GM23338 (cell line): ENCODE measurements around the gene TRAF3. TPM values are rescaled to one million over a fixed set of nuclear protein-coding genes. Genes with fewer than 3 reads are reported as not detected.

Experiments used
- ATAC-seq: fragments of 200-7000 bp; cut with Tn5 transposase; 3 replicates; pipeline ENCODE4 v1.9.1; 2020
- DNase-seq: peaks from one replicate; pipeline ENCODE4 v3.0.0-alpha.2; 2015; ENCODE audit warnings: low spot score
- H2AFZ ChIP-seq: fragments of 200-600 bp; sonication (generic); 2 replicates; pipeline ENCODE4 v1.8.0; 2016; ENCODE audit warnings: antibody characterized with exemption, mild to moderate bottlenecking, moderate library complexity
- H3F3A ChIP-seq: fragments of 200-600 bp; sonication (generic); replicated peaks from 2 replicates; pipeline ENCODE4 v1.8.0; 2017; ENCODE audit warnings: antibody characterized with exemption, mixed run types, low read depth
- H3K27ac ChIP-seq: fragments of 200-600 bp; sonication (generic); 2 replicates; pipeline ENCODE4 v1.6.1; 2016; ENCODE audit warnings: low read depth
- H3K27me3 ChIP-seq: fragments of 200-600 bp; sonication (generic); 2 replicates; pipeline ENCODE4 v1.8.0; 2016; ENCODE audit warnings: mild to moderate bottlenecking, mixed run types, moderate library complexity; ENCODE audit not compliant: insufficient read depth
- H3K36me3 ChIP-seq: fragments of 200-600 bp; sonication (generic); 2 replicates; pipeline ENCODE4 v1.8.0; 2016; ENCODE audit warnings: mild to moderate bottlenecking; ENCODE audit not compliant: insufficient read depth
- H3K4me1 ChIP-seq: fragments of 200-600 bp; sonication (generic); 2 replicates; pipeline ENCODE4 v1.8.0; 2016; ENCODE audit warnings: mild to moderate bottlenecking, moderate library complexity; ENCODE audit not compliant: insufficient read depth
- H3K4me2 ChIP-seq: fragments of 200-600 bp; sonication (generic); 2 replicates; pipeline ENCODE4 v1.7.1; 2017; ENCODE audit warnings: mixed run types
- H3K4me3 ChIP-seq: fragments of 200-600 bp; sonication (generic); 2 replicates; pipeline ENCODE4 v1.6.1; 2016; ENCODE audit warnings: mixed run types
- H3K79me2 ChIP-seq: fragments of 200-600 bp; sonication (generic); replicated peaks from 2 replicates; pipeline ENCODE4 v1.8.0; 2017; ENCODE audit warnings: mild to moderate bottlenecking; ENCODE audit not compliant: insufficient read depth
- H3K9me2 ChIP-seq: fragments of 200-600 bp; sonication (generic); 2 replicates; pipeline ENCODE4 v1.8.0; 2017; ENCODE audit not compliant: insufficient read depth
- H4K20me1 ChIP-seq: fragments of 200-600 bp; sonication (generic); replicated peaks from 2 replicates; pipeline ENCODE4 v1.8.0; 2017; ENCODE audit warnings: mild to moderate bottlenecking; ENCODE audit not compliant: insufficient read depth
- H3K27ac Mint-ChIP-seq: 2 replicates; pipeline ENCODE4 v1.8.0; 2020; ENCODE audit warnings: inconsistent platforms, mild to moderate bottlenecking, moderate library complexity, mixed read lengths
- H3K27me3 Mint-ChIP-seq: 3 replicates; pipeline ENCODE4 v1.8.0; 2022; ENCODE audit warnings: low read depth, mild to moderate bottlenecking, moderate library complexity, mixed read lengths, inconsistent platforms; ENCODE audit not compliant: insufficient read depth, poor library complexity
- H3K36me3 Mint-ChIP-seq: 3 replicates; pipeline ENCODE4 v1.8.0; 2021; ENCODE audit warnings: low read depth, mild to moderate bottlenecking, inconsistent platforms, moderate library complexity, mixed read lengths
- H3K4me1 Mint-ChIP-seq: 3 replicates; pipeline ENCODE4 v1.8.0; 2020; ENCODE audit warnings: mild to moderate bottlenecking, inconsistent platforms, mixed read lengths
- H3K4me3 Mint-ChIP-seq: 3 replicates; pipeline ENCODE4 v1.8.0; 2021; ENCODE audit warnings: moderate library complexity, mild to moderate bottlenecking, inconsistent platforms, mixed read lengths
- H3K9me3 Mint-ChIP-seq: 3 replicates; pipeline ENCODE4 v1.8.0; 2020; ENCODE audit warnings: moderate library complexity, mild to moderate bottlenecking, inconsistent platforms, mixed read lengths
- CREB1 ChIP-seq: fragments of 250-450 bp; sonication (Bioruptor Pico); IDR thresholded peaks from 2 replicates; pipeline ENCODE4 v1.5.0; 2020; ENCODE audit warnings: low read depth, mild to moderate bottlenecking, moderate library complexity
- ETS1 ChIP-seq: IDR thresholded peaks from 2 replicates; pipeline ENCODE4 v1.6.1; 2016; ENCODE audit warnings: antibody characterized with exemption
- EZH2 ChIP-seq: fragments of 200-600 bp; sonication (generic); IDR thresholded peaks from one replicate; pipeline ENCODE4 v1.8.0; 2017; ENCODE audit warnings: antibody characterized with exemption, mild to moderate bottlenecking, low read depth; ENCODE audit not compliant: unreplicated experiment
- EZH2phosphoT487 ChIP-seq: fragments of 200-600 bp; sonication (generic); IDR thresholded peaks from one replicate; pipeline ENCODE4 v1.8.1; 2018; ENCODE audit warnings: antibody characterized with exemption; ENCODE audit not compliant: unreplicated experiment
- JUNB ChIP-seq: IDR thresholded peaks from one replicate; pipeline ENCODE4 v1.6.1; 2016; ENCODE audit warnings: antibody characterized with exemption; ENCODE audit not compliant: unreplicated experiment
- REST ChIP-seq: IDR thresholded peaks from one replicate; pipeline ENCODE4 v1.6.1; 2018; ENCODE audit warnings: antibody characterized with exemption; ENCODE audit not compliant: unreplicated experiment
- STAT1 ChIP-seq: IDR thresholded peaks from one replicate; pipeline ENCODE4 v1.6.1; 2016; ENCODE audit warnings: antibody characterized with exemption; ENCODE audit not compliant: unreplicated experiment
- ZNF114 ChIP-seq: fragments of 250-450 bp; sonication (Bioruptor Pico); IDR thresholded peaks from 2 replicates; pipeline ENCODE4 v1.5.0; 2020; ENCODE audit warnings: mild to moderate bottlenecking, moderate library complexity
- ZNF331 ChIP-seq: fragments of 250-450 bp; sonication (Bioruptor Pico); IDR thresholded peaks from 2 replicates; pipeline ENCODE4 v1.5.0; 2020; ENCODE audit warnings: low read depth, mild to moderate bottlenecking, moderate library complexity
- polyA plus RNA-seq: library from polyadenylated mRNA; unstranded; fragments of >200 nt; fragmentation: Nextera tagmentation; extraction: Ambion mirVana; gene quantifications from 2 replicates; pipeline ENCODE4 v1.2.1, GENCODE V29; 2016
- total RNA-seq: library from RNA; depleted of rRNA; stranded (reverse); fragments of >200 nt; shearing (Covaris generic); gene quantifications from 2 replicates; pipeline ENCODE4 v1.2.3, GENCODE V29; 2014
- TF ChIP-seq, protein P1 (sequence below), 2 experiments: fragments of 200-600 bp in 1 of 2; sonication (generic) in 1 of 2; conservative IDR thresholded peaks; 2 replicates each; pipeline versions ENCODE4 v1.5.1 to v1.6.1; 2016 to 2017; ENCODE audit warnings: antibody characterized with exemption in 2 of 2, low read depth in 2 of 2, mild to moderate bottlenecking in 2 of 2, moderate library complexity in 1 of 2

Gene TRAF3
- total and polyA plus RNA-seq, 2 experiments from 2014 or later, result 3.7 to 9.3 TPM

DNA sequence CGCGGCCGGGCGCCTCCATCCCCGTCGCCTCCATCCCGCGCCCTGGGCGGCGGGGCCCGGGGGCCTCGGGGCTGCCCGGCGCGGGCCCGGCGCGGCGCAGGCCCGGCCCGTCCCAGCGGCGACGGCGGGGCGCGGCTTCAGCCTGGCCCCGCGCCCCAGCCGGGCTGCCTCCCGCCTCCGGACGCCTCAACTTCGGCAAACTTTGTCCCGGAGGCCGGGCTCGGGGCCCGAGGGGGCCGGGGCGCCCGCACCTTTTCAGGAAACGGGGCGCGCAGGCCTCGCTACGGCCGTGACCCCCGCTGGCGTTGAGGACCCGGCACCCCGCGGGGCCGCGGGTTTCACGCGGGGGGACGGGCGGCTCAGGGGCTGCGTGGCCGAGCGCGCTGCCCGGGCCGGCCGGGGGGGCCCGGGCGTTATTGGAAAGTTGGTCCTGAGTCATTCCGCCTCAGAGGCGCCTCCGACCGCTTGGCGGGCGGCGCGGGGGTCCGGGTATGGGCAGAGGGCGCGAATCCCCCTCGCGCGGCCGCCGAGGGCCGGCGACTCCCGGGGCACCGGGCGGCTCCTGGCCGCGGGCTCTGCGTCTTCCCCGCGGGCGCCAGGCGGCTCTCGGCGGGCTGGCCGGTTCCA lies 575 bp downstream of the TRAF3 start:
- TF ChIP-seq EZH2phosphoT487 (no peak), ZNF114 (CRISPR knock-in tag) (no peak), ETS1 (no peak), JUNB (no peak), REST (no peak)
- H3K9me3 Mint-ChIP-seq, result no peaks in the 10 kb centered on the region; the same call in 2 of the 3 replicates
- peak; percentile 33 for DNase-seq
- peaks cover 23% of the 10 kb centered on the region for H3K27me3 Mint-ChIP-seq
- Histone ChIP-seq H3K27ac (no peak overlapping the region), H2AFZ (peak overlapping the region; percentile 95), H3K4me3 (peak overlapping the region; percentile 85), H3K4me2 (peak overlapping the region; percentile 98), H3K79me2 (peaks cover 42% of the 10 kb centered on the region), H3F3A (peaks cover 16% of the 10 kb centered on the region), H3K9me2 (no peaks in the 10 kb centered on the region), H3K36me3 (no peaks in the 10 kb centered on the region), H4K20me1 (no peaks in the 10 kb centered on the region), H3K27me3 (peaks cover 15% of the 10 kb centered on the region), H3K4me1 (peaks cover 30% of the 10 kb centered on the region)
- ATAC-seq, result peak; percentile 15
- no peak overlapping the region for H3K27ac Mint-ChIP-seq
- H3K36me3 Mint-ChIP-seq, result no peaks in the 10 kb centered on the region
- H3K4me3 Mint-ChIP-seq, result peak overlapping the region; percentile 77
- H3K4me1 Mint-ChIP-seq, result peaks cover 37% of the 10 kb centered on the region

DNA sequence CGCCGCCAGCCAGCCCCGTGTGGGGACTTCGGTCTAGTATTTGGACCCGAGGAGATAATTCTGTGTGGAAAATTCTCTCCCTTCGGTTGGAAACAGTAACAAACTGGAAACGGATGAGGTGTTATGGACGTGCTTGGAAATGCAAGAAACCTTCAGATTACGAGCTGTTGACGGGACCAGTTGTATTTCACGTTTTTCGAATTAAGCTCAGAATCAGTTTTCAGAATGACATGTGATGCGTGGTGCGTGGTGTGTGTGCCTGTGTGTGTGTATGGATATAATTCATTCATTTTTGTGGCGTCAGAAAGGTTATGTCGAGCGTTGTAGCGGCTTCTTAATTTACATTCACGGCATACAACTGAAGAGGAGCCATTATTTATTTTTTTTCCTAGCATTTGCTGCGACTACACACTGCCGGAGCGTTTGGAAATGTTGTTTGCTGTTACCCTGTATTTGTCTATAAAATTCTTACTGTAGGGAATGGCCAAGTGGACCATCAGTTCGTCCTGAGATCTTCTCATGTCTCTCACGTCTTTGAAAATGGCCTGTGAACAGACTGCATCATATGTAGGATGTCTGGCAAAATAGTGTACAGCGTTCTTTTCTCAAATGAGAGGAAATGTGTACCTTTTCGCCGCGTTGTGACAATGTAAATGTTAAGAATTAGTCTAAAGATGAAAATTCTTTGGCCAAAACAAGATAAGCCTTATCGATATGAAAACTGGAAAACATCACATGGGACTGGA lies 1.3 kb downstream of the TRAF3 start:
- Histone ChIP-seq H3K9me2 (no peaks in the 10 kb centered on the region), H3K27me3 (peaks cover 15% of the 10 kb centered on the region), H3K4me2 (peak overlapping the region; percentile 98), H3K4me3 (peak overlapping the region; percentile 85), H4K20me1 (no peaks in the 10 kb centered on the region), H3K79me2 (peaks cover 48% of the 10 kb centered on the region), H3K4me1 (peaks cover 30% of the 10 kb centered on the region), H3K36me3 (no peaks in the 10 kb centered on the region), H3K27ac (no peak overlapping the region), H2AFZ (peak overlapping the region; percentile 95), H3F3A (peaks cover 16% of the 10 kb centered on the region)
- Mint-ChIP-seq H3K36me3 (no peaks in the 10 kb centered on the region), H3K27me3 (peaks cover 18% of the 10 kb centered on the region), H3K4me3 (peak overlapping the region; percentile 77), H3K9me3 (no peaks in the 10 kb centered on the region), H3K4me1 (peaks cover 31% of the 10 kb centered on the region), H3K27ac (no peak overlapping the region)
- ATAC-seq (no peak), DNase-seq (no peak)
- TF ChIP-seq STAT1, result no peak
- no peak for TF ChIP-seq ZNF331 (CRISPR knock-in tag)
- TF ChIP-seq EZH2phosphoT487, result no peak
- TF ChIP-seq, protein P1, sequence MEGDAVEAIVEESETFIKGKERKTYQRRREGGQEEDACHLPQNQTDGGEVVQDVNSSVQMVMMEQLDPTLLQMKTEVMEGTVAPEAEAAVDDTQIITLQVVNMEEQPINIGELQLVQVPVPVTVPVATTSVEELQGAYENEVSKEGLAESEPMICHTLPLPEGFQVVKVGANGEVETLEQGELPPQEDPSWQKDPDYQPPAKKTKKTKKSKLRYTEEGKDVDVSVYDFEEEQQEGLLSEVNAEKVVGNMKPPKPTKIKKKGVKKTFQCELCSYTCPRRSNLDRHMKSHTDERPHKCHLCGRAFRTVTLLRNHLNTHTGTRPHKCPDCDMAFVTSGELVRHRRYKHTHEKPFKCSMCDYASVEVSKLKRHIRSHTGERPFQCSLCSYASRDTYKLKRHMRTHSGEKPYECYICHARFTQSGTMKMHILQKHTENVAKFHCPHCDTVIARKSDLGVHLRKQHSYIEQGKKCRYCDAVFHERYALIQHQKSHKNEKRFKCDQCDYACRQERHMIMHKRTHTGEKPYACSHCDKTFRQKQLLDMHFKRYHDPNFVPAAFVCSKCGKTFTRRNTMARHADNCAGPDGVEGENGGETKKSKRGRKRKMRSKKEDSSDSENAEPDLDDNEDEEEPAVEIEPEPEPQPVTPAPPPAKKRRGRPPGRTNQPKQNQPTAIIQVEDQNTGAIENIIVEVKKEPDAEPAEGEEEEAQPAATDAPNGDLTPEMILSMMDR (conservative IDR thresholded peaks at IDR 0.05; ENCODE audit: low read depth in 2 of 2), result no peak
- TF ChIP-seq CREB1 (CRISPR knock-in tag), result no peak
- TF ChIP-seq EZH2, result no peak
